ENCODE measurements around the gene MYRFL.

DNA sequence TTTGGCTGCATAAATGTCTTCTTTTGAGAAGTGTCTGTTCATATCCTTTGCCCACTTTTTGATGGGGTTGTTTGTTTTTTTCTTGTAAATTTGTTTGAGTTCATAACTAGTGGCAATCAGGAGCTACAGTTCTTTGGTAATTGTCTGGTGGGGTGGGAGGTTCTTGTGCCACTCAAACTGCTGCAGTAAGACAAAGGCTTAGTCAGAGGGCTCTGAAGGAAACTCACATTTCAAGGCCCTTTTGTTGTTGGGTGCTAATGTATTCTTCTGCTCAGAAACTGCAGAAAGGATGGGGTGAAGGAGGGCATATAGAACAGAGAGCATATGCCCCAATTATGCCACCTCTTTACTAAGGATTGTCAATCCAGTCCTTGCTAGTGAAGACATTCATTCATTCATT, 21.9 kb downstream of the MYRFL start:
- TF ChIP-seq, protein P1, sequence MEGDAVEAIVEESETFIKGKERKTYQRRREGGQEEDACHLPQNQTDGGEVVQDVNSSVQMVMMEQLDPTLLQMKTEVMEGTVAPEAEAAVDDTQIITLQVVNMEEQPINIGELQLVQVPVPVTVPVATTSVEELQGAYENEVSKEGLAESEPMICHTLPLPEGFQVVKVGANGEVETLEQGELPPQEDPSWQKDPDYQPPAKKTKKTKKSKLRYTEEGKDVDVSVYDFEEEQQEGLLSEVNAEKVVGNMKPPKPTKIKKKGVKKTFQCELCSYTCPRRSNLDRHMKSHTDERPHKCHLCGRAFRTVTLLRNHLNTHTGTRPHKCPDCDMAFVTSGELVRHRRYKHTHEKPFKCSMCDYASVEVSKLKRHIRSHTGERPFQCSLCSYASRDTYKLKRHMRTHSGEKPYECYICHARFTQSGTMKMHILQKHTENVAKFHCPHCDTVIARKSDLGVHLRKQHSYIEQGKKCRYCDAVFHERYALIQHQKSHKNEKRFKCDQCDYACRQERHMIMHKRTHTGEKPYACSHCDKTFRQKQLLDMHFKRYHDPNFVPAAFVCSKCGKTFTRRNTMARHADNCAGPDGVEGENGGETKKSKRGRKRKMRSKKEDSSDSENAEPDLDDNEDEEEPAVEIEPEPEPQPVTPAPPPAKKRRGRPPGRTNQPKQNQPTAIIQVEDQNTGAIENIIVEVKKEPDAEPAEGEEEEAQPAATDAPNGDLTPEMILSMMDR (IDR thresholded peaks at IDR 0.05; ENCODE audit: low read depth, low read length, poor library complexity, severe bottlenecking): no peak
- TF ChIP-seq EZH2phosphoT487 (IDR thresholded peaks at IDR 0.05; ENCODE audit: borderline replicate concordance, low read length): no peak

All from DOHH2 (cell line).